ENCODE measurements around the gene ZNF800. TPM values are rescaled to one million over a fixed set of nuclear protein-coding genes. Genes with fewer than 3 reads are reported as not detected.
"Not testable (repeated sequence)": the region's sequence is repeated elsewhere in the genome, so short reads cannot be mapped to it uniquely, and the experiment has no call there.

ZNF800 gene
- total and polyA plus RNA-seq, 3 experiments from 2014 or later: 43.8 to 51.5 (median 43.8) TPM

DNA sequence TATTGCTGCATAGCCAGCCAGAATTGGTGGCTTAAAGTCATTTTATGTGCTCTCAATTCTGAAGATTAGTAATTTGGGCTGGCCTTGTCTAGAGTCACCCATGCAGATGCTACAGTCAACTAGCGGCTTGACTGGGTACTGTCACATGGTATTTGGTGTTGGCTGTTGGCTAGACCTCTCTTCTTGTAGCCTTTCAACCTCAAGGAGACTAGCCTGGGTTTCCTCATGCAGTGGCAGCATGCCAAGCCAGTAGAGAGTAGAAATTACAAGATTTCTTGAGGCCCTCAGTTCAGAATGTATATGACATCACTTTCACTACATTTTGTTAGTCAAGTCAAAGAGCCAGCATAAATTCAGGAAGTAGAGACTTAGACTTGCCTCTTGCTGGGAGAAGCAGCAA is 3.7 kb upstream of the ZNF800 start:
- H3K36me3 Mint-ChIP-seq: peaks cover 1 to 9% (median 2%) of the 10 kb centered on the region in 3 donors
- H3K27ac Mint-ChIP-seq: peak overlapping the region in 1 of 8 donors; percentile 84
- no peaks in the 10 kb centered on the region for H3K27me3 ChIP-seq (ENCODE audit: insufficient read depth, low read length, poor library complexity, severe bottlenecking)
- peaks cover 15 to 17% of the 10 kb centered on the region in 2 donors for H3K27me3 Mint-ChIP-seq
- H3K27ac ChIP-seq (ENCODE audit: low read depth, low read length): no peak overlapping the region
- ChIA-PET CTCF (no interaction called here), POLR2A (no interaction called here)
- H3K4me3 Mint-ChIP-seq: peak overlapping the region in 1 of 7 donors; percentile 58
- DNase-seq: peak in 1 of 5 donors; percentile 61
- no peak overlapping the region for H3K4me3 ChIP-seq (ENCODE audit: low read length)
- no peaks in the 10 kb centered on the region for H3K9me3 Mint-ChIP-seq
- H3K4me1 ChIP-seq (ENCODE audit: insufficient read depth, low read length): peaks cover 12% of the 10 kb centered on the region
- H3K4me1 Mint-ChIP-seq: peaks cover 17 to 25% (median 21%) of the 10 kb centered on the region in 3 donors
- H3K36me3 ChIP-seq (ENCODE audit: insufficient read depth, low read length): no peaks in the 10 kb centered on the region
- no peaks in the 10 kb centered on the region for H3K9me3 ChIP-seq (ENCODE audit: low read length)

- CTCF ChIA-PET; H3K27me3 ChIP-seq (ENCODE audit: insufficient read depth, low read length, poor library complexity, severe bottlenecking); DNase-seq; H3K9me3 Mint-ChIP-seq; H3K36me3 ChIP-seq (ENCODE audit: insufficient read depth, low read length); H3K4me3 ChIP-seq (ENCODE audit: low read length); H3K9me3 ChIP-seq (ENCODE audit: low read length); H3K27ac ChIP-seq (ENCODE audit: low read depth, low read length): not testable (repeated sequence)
- H3K36me3 Mint-ChIP-seq: peaks cover 0 to 16% (median 3%) of the 10 kb centered on the region in 3 donors
- H3K4me1 ChIP-seq (ENCODE audit: insufficient read depth, low read length): peaks cover 22% of the 10 kb centered on the region
- H3K27ac Mint-ChIP-seq: peak overlapping the region in 5 of 8 donors; percentile 12 to 84 (median 29)
- H3K27me3 Mint-ChIP-seq: peaks cover 8 to 16% of the 10 kb centered on the region in 2 donors
- peak overlapping the region in 2 of 7 donors; percentile 6 to 77 for H3K4me3 Mint-ChIP-seq
- peaks cover 28 to 35% (median 32%) of the 10 kb centered on the region in 3 donors for H3K4me1 Mint-ChIP-seq
- POLR2A ChIA-PET: interaction anchor here (0.6 kb wide), 1 partner anchor 9 kb away, joined by 3 read pairs; no protein-coding TSS in a partner anchor
Measured at GRCh38 chr7:127395104-127395503, 2.6 kb upstream of the ZNF800 start.

- Histone ChIP-seq H3K4me3 (ENCODE audit: low read length) (peak overlapping the region; percentile 95), H3K36me3 (ENCODE audit: insufficient read depth, low read length) (peaks cover 1% of the 10 kb centered on the region), H3K4me1 (ENCODE audit: insufficient read depth, low read length) (peaks cover 38% of the 10 kb centered on the region), H3K27ac (ENCODE audit: low read depth, low read length) (peak overlapping the region; percentile 99), H3K9me3 (ENCODE audit: low read length) (no peaks in the 10 kb centered on the region), H3K27me3 (ENCODE audit: insufficient read depth, low read length, poor library complexity, severe bottlenecking) (no peaks in the 10 kb centered on the region)
- no peaks in the 10 kb centered on the region for H3K9me3 Mint-ChIP-seq
- H3K27me3 Mint-ChIP-seq: peaks cover 0 to 11% of the 10 kb centered on the region in 2 donors
- DNase-seq: no peak
- H3K36me3 Mint-ChIP-seq: peaks cover 0 to 30% (median 12%) of the 10 kb centered on the region in 3 donors
- H3K4me1 Mint-ChIP-seq: peaks cover 44 to 51% (median 48%) of the 10 kb centered on the region in 3 donors
- CTCF ChIA-PET: interaction anchor here (1.2 to 3.7 kb wide), 5 partner anchors 12 to 54 kb away, joined by 3 to 32 read pairs (median 7); no protein-coding TSS in a partner anchor
- H3K4me3 Mint-ChIP-seq: peak overlapping the region; percentile 92 to 100 (median 97)
- POLR2A ChIA-PET: interaction anchor here (0.8 to 2.7 kb wide), 5 partner anchors 8 to 24 kb away, joined by 3 to 21 read pairs (median 6); no protein-coding TSS in a partner anchor
- peak overlapping the region; percentile 92 to 98 (median 97) for H3K27ac Mint-ChIP-seq
Measured at GRCh38 chr7:127393368-127394058, 1.0 kb upstream of the ZNF800 start.

DNA sequence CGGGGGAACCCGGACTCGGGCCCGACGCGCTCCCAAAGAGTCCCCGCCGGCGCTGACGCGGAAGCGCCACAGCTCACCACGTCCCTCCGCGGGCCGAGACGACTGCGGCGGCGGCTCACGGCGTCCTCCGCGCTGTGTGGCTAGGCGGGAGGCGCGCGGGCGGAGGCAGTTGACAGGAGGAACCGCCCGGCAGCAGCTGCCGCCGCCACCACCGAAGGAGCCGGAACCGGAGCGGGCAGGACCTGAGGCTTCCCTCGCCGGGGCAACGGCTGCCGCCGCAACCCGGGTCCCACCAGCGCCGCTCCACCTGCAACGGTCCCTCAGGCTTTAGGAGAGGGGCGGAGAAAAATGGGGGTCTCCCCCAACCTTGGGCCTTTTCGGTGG is 334 bp downstream of the ZNF800 start:
- peak overlapping the region; percentile 99 for H3K27ac ChIP-seq (ENCODE audit: low read depth, low read length)
- Mint-ChIP-seq H3K27ac (peak overlapping the region; percentile 92 to 97 (median 96)), H3K9me3 (no peaks in the 10 kb centered on the region), H3K4me1 (peaks cover 55 to 65% (median 61%) of the 10 kb centered on the region in 3 donors), H3K27me3 (peaks cover 0 to 8% of the 10 kb centered on the region in 2 donors), H3K36me3 (peaks cover 0 to 42% (median 17%) of the 10 kb centered on the region in 3 donors), H3K4me3 (peak overlapping the region; percentile 92 to 100 (median 97))
- peaks cover 44% of the 10 kb centered on the region for H3K4me1 ChIP-seq (ENCODE audit: insufficient read depth, low read length)
- H3K36me3 ChIP-seq (ENCODE audit: insufficient read depth, low read length): peaks cover 8% of the 10 kb centered on the region
- ChIA-PET CTCF (interaction anchor here (0.8 to 3.7 kb wide), 9 partner anchors 10 to 55 kb away, joined by 3 to 32 read pairs (median 4); no protein-coding TSS in a partner anchor), POLR2A (interaction anchor here (0.6 to 2.8 kb wide), 18 partner anchors 9 to 138 kb away, joined by 3 to 22 read pairs (median 4); no protein-coding TSS in a partner anchor)
- H3K4me3 ChIP-seq (ENCODE audit: low read length): peak overlapping the region; percentile 95
- H3K9me3 ChIP-seq (ENCODE audit: low read length): no peaks in the 10 kb centered on the region
- H3K27me3 ChIP-seq (ENCODE audit: insufficient read depth, low read length, poor library complexity, severe bottlenecking): no peaks in the 10 kb centered on the region
- peak in 4 of 5 donors; percentile 54 to 81 (median 66) for DNase-seq

DNA sequence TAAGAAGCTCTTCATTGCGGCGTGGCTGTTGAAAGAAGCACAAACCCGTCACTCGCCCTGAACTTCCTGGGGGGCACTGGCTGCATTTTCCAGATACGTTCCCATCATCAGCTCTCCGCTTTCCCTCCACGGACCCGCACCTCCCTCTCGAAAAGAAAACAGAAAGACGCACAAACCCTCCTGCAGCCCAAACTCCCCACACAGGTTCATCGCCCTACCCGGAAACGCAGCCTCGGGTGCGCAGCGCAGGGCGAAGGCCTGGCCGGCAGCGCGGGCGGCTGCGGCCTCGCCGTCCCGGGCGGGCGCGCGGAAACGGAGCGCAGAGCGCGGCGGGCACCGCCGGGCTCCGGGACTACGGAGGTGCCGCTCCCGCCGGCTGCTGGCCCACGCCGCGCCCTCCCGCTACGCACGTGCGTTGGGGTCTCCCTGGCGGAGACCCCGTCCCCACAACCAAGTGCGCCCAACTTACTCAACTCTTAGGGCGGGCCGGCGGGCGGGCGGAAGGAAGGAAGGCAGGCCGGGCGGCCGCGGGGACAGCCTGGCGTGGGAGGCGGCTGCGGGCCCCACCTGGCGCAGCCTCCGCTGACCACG is 822 bp downstream of the ZNF800 start:
- peak; percentile 37 to 75 (median 62) for DNase-seq
- Mint-ChIP-seq H3K36me3 (peaks cover 0 to 43% (median 17%) of the 10 kb centered on the region in 3 donors), H3K4me3 (peak overlapping the region; percentile 92 to 100 (median 98)), H3K27me3 (peaks cover 0 to 8% of the 10 kb centered on the region in 2 donors), H3K4me1 (peaks cover 57 to 68% (median 64%) of the 10 kb centered on the region in 3 donors), H3K9me3 (no peaks in the 10 kb centered on the region), H3K27ac (peak overlapping the region; percentile 92 to 100 (median 99))
- CTCF ChIA-PET: interaction anchor here (0.7 to 3.7 kb wide), 12 partner anchors 9 to 56 kb away, joined by 3 to 32 read pairs (median 4); no protein-coding TSS in a partner anchor
- Histone ChIP-seq H3K9me3 (ENCODE audit: low read length) (no peaks in the 10 kb centered on the region), H3K27ac (ENCODE audit: low read depth, low read length) (peak overlapping the region; percentile 99), H3K36me3 (ENCODE audit: insufficient read depth, low read length) (peaks cover 8% of the 10 kb centered on the region), H3K4me3 (ENCODE audit: low read length) (peak overlapping the region; percentile 95), H3K27me3 (ENCODE audit: insufficient read depth, low read length, poor library complexity, severe bottlenecking) (no peaks in the 10 kb centered on the region), H3K4me1 (ENCODE audit: insufficient read depth, low read length) (peaks cover 44% of the 10 kb centered on the region)
- POLR2A ChIA-PET: interaction anchor here (0.6 to 2.8 kb wide), 10 partner anchors 11 to 107 kb away, joined by 3 to 22 read pairs (median 6); no protein-coding TSS in a partner anchor

- Mint-ChIP-seq H3K4me3 (peak overlapping the region; percentile 92 to 100 (median 98)), H3K36me3 (peaks cover 0 to 49% (median 17%) of the 10 kb centered on the region in 3 donors), H3K27me3 (peaks cover 0 to 8% of the 10 kb centered on the region in 2 donors), H3K9me3 (no peaks in the 10 kb centered on the region), H3K27ac (peak overlapping the region; percentile 92 to 100 (median 99)), H3K4me1 (peaks cover 58 to 72% (median 71%) of the 10 kb centered on the region in 3 donors)
- Histone ChIP-seq H3K27me3 (ENCODE audit: insufficient read depth, low read length, poor library complexity, severe bottlenecking) (no peaks in the 10 kb centered on the region), H3K36me3 (ENCODE audit: insufficient read depth, low read length) (peaks cover 8% of the 10 kb centered on the region), H3K4me3 (ENCODE audit: low read length) (peak overlapping the region; percentile 95), H3K27ac (ENCODE audit: low read depth, low read length) (peak overlapping the region; percentile 99), H3K4me1 (ENCODE audit: insufficient read depth, low read length) (peaks cover 49% of the 10 kb centered on the region), H3K9me3 (ENCODE audit: low read length) (no peaks in the 10 kb centered on the region)
- CTCF ChIA-PET: interaction anchor here (0.7 to 3.7 kb wide), 8 partner anchors 10 to 56 kb away, joined by 3 to 32 read pairs (median 4); no protein-coding TSS in a partner anchor
- no peak for DNase-seq
- POLR2A ChIA-PET: interaction anchor here (1.1 to 2.8 kb wide), 6 partner anchors 24 to 62 kb away, joined by 3 to 22 read pairs (median 12); no protein-coding TSS in a partner anchor
Measured at GRCh38 chr7:127390817-127391590, 1.5 kb downstream of the ZNF800 start.

DNA sequence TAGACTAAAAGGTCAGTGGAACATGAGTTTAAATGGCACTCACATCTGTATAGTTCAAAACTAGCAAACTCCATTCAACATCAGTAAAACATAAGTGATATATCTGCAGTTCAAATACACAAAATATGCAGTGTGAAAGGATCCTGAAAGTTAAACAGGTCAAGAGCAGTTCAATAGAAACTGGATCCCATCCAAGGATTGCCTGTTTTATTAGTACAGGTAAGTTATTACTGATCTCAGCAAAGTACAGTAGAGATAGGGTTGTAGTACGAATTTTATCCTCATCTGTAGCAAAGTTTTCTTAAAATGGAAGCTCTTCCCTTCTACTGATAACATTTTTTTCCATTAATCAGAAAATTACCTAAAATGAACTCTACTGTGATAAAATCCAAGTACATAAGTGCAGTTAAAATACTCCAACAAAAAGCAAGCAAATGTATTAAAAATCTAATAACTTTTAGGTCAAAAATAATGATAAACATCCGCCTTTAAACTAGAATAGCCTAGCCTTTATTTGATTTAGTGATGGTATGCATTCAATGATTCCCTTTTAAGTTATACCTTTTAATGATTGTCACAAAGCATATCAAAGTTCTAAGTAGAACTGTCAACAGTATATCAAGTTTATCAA is 2.2 kb downstream of the ZNF800 start:
- H3K36me3 ChIP-seq (ENCODE audit: insufficient read depth, low read length): peaks cover 8% of the 10 kb centered on the region
- H3K4me1 Mint-ChIP-seq: peaks cover 62 to 75% (median 75%) of the 10 kb centered on the region in 3 donors
- H3K9me3 ChIP-seq (ENCODE audit: low read length): no peaks in the 10 kb centered on the region
- no peaks in the 10 kb centered on the region for H3K9me3 Mint-ChIP-seq
- no peak for DNase-seq
- peaks cover 0 to 8% of the 10 kb centered on the region in 2 donors for H3K27me3 Mint-ChIP-seq
- H3K4me3 Mint-ChIP-seq: peak overlapping the region; percentile 92 to 100 (median 98)
- H3K4me1 ChIP-seq (ENCODE audit: insufficient read depth, low read length): peaks cover 49% of the 10 kb centered on the region
- no peaks in the 10 kb centered on the region for H3K27me3 ChIP-seq (ENCODE audit: insufficient read depth, low read length, poor library complexity, severe bottlenecking)
- ChIA-PET CTCF (interaction anchor here (1.0 to 2.3 kb wide), 2 partner anchors 42 to 57 kb away, joined by 3 to 9 read pairs; no protein-coding TSS in a partner anchor), POLR2A (interaction anchor here (2.8 kb wide), 1 partner anchor 41 kb away, joined by 22 read pairs; no protein-coding TSS in a partner anchor)
- H3K27ac Mint-ChIP-seq: peak overlapping the region in 7 of 8 donors; percentile 5 to 99 (median 59)
- no peak overlapping the region for H3K4me3 ChIP-seq (ENCODE audit: low read length)
- peaks cover 0 to 53% (median 19%) of the 10 kb centered on the region in 3 donors for H3K36me3 Mint-ChIP-seq
- peak overlapping the region; percentile 99 for H3K27ac ChIP-seq (ENCODE audit: low read depth, low read length)
